B cell (primary cell): ENCODE measurements around the gene WDR38.

Source experiments
- CTCF ChIP-seq: fragments of 200-600 bp; IDR thresholded peaks from one replicate; pipeline ENCODE4 v1.8.0; 2022; ENCODE audit warnings: antibody characterized with exemption, mild to moderate bottlenecking
- EZH2 ChIP-seq: IDR thresholded peaks from 2 replicates; pipeline ENCODE4 v1.6.1; 2012; ENCODE audit warnings: borderline replicate concordance, low read depth, mild to moderate bottlenecking, moderate library complexity, low read length; ENCODE audit not compliant: insufficient read depth, poor library complexity, severe bottlenecking

GRCh38 chr9:124869986-124870560 is 16.8 kb downstream of the WDR38 start:
- no peak for TF ChIP-seq CTCF
- no peak for TF ChIP-seq EZH2
